SK-N-SH (cell line): Measurements from ENCODE around the gene DDI1. TPM values are rescaled to one million over a fixed set of nuclear protein-coding genes. Genes with fewer than 3 reads are reported as not detected.

Source experiments
- CTCF ChIA-PET: fragments of 300-600, 350-600 bp; formaldehyde crosslinking; extraction: SDS; loops from one replicate; lab custom pipeline; 2021; lab: Yijun Ruan, JAX
- POLR2A ChIA-PET: fragments of 350-600 bp; sonication (Branson Sonifier 250); formaldehyde crosslinking; extraction: SDS; loops from one replicate; lab custom pipeline; 2020; ENCODE audit warnings: antibody characterized with exemption, inconsistent platforms; lab: Yijun Ruan, JAX
- DNase-seq: peaks from one replicate; pipeline ENCODE4 v3.0.0; 2012
- H2AFZ ChIP-seq: fragments of 200-600 bp; sonication (generic); 2 replicates; pipeline ENCODE4 v1.8.1; 2016; ENCODE audit warnings: antibody characterized with exemption, mild to moderate bottlenecking, low read depth
- H3F3A ChIP-seq: fragments of 200-600 bp; sonication (generic); replicated peaks from 2 replicates; pipeline ENCODE3; 2016; ENCODE audit warnings: antibody characterized with exemption, mild to moderate bottlenecking; ENCODE audit not compliant: insufficient read depth
- H3K27ac ChIP-seq, 2 experiments: fragments of 200-500 bp in 1 of 2; fragments of 200-600 bp in 1 of 2; sonication (Bioruptor generic) in 1 of 2; sonication (generic), shearing (Covaris generic) in 1 of 2; 2 replicates each; pipeline versions ENCODE4 v1.5.1 to v1.6.1; 2014 to 2016; ENCODE audit warnings: low read depth in 2 of 2, inconsistent platforms in 1 of 2, low read length in 1 of 2, mild to moderate bottlenecking in 1 of 2, mixed read lengths in 1 of 2
- H3K27me3 ChIP-seq: fragments of 200-600 bp; sonication (generic), shearing (Covaris generic); 2 replicates; pipeline ENCODE4 v1.6.1; 2016; ENCODE audit warnings: mixed run types; ENCODE audit not compliant: insufficient read depth
- H3K36me3 ChIP-seq, 2 experiments: fragments of 200-500 bp in 1 of 2; fragments of 200-600 bp in 1 of 2; sonication (Bioruptor generic) in 1 of 2; sonication (generic) in 1 of 2; replicated peaks in 1 of 2; 2 replicates each; pipeline versions ENCODE3 to v1.5.1; 2014 to 2016; ENCODE audit warnings: low read length in 1 of 2, mild to moderate bottlenecking in 1 of 2; ENCODE audit not compliant: insufficient read depth in 2 of 2, control insufficient read depth in 1 of 2
- H3K4me1 ChIP-seq, 2 experiments: fragments of 200-500 bp in 1 of 2; fragments of 200-600 bp in 1 of 2; sonication (Bioruptor generic) in 1 of 2; sonication (generic), shearing (Covaris generic) in 1 of 2; 2 replicates each; pipeline versions ENCODE4 v1.5.1 to v1.6.1; 2014 to 2016; ENCODE audit warnings: low read depth in 1 of 2, low read length in 1 of 2, mixed run types in 1 of 2; ENCODE audit not compliant: insufficient read depth in 2 of 2, control insufficient read depth in 1 of 2
- H3K4me2 ChIP-seq: fragments of 200-600 bp; sonication (generic), shearing (Covaris generic); 2 replicates; pipeline ENCODE4 v1.6.1; 2017; ENCODE audit warnings: mixed run types
- H3K4me3 ChIP-seq, 2 experiments: fragments of 200-500 bp in 1 of 2; fragments of 200-600 bp in 1 of 2; sonication (Bioruptor generic) in 1 of 2; sonication (generic), shearing (Covaris generic) in 1 of 2; 2 replicates each; pipeline versions ENCODE4 v1.5.1 to v1.8.1; 2014 to 2016; ENCODE audit warnings: low read depth in 2 of 2, inconsistent platforms in 1 of 2, low read length in 1 of 2, mild to moderate bottlenecking in 1 of 2, mixed read lengths in 1 of 2, moderate library complexity in 1 of 2
- H3K79me2 ChIP-seq: fragments of 200-600 bp; sonication (generic); 2 replicates; pipeline ENCODE4 v1.8.1; 2017; ENCODE audit warnings: mild to moderate bottlenecking; ENCODE audit not compliant: insufficient read depth
- H3K9ac ChIP-seq: fragments of 200-600 bp; sonication (generic); 2 replicates; pipeline ENCODE4 v1.6.1; 2017; ENCODE audit warnings: mixed run types
- H3K9me2 ChIP-seq: fragments of 200-600 bp; sonication (generic); 2 replicates; pipeline ENCODE4 v1.6.1; 2017; ENCODE audit warnings: mixed run types
- H3K9me3 ChIP-seq: fragments of 200-600 bp; sonication (generic); 2 replicates; pipeline ENCODE4 v1.6.1; 2017; ENCODE audit warnings: mixed run types, mild to moderate bottlenecking, moderate library complexity
- H4K20me1 ChIP-seq: fragments of 200-600 bp; sonication (generic); 2 replicates; pipeline ENCODE4 v1.6.1; 2017; ENCODE audit warnings: mild to moderate bottlenecking, mixed run types; ENCODE audit not compliant: insufficient read depth
- CHD2 ChIP-seq: fragments of 150-350 bp; IDR thresholded peaks from 2 replicates; pipeline ENCODE4 v1.6.1; 2018; ENCODE audit warnings: low read length; ENCODE audit not compliant: partially characterized antibody
- ELF1 ChIP-seq: IDR thresholded peaks from 2 replicates; pipeline ENCODE4 v1.4.0; 2012
- FOSL2 ChIP-seq: IDR thresholded peaks from 2 replicates; pipeline ENCODE4 v1.4.0; 2012; ENCODE audit warnings: low read depth, mild to moderate bottlenecking, moderate library complexity, borderline replicate concordance
- GABPA ChIP-seq: IDR thresholded peaks from 2 replicates; pipeline ENCODE4 v1.4.0; 2012; ENCODE audit warnings: low read depth, mild to moderate bottlenecking
- GATA2 ChIP-seq: sonication (generic); formaldehyde crosslinking; IDR thresholded peaks from 2 replicates; pipeline ENCODE4 v1.5.0; 2020; ENCODE audit warnings: mild to moderate bottlenecking, missing genetic modification reagents
- NFIC ChIP-seq: IDR thresholded peaks from 2 replicates; pipeline ENCODE4 v1.4.0; 2012; ENCODE audit warnings: borderline replicate concordance
- NRF1 ChIP-seq: IDR thresholded peaks from 2 replicates; pipeline ENCODE4 v1.6.1; 2012; ENCODE audit warnings: low read depth, mild to moderate bottlenecking, low read length
- POLR2AphosphoS5 ChIP-seq: IDR thresholded peaks from 2 replicates; pipeline ENCODE4 v1.6.1; 2012; ENCODE audit warnings: low read depth, low read length
- RAD21 ChIP-seq: IDR thresholded peaks from 2 replicates; pipeline ENCODE4 v1.6.1; 2012; ENCODE audit warnings: mild to moderate bottlenecking, low read length
- RCOR1 ChIP-seq: fragments of 150-350 bp; IDR thresholded peaks from 2 replicates; pipeline ENCODE4 v1.6.1; 2017; ENCODE audit warnings: antibody characterized with exemption, low read length
- RFX5 ChIP-seq: IDR thresholded peaks from 2 replicates; pipeline ENCODE4 v1.6.1; 2012; ENCODE audit warnings: mild to moderate bottlenecking, improper control_type of control experiment, low read length
- RXRA ChIP-seq: IDR thresholded peaks from 2 replicates; pipeline ENCODE4 v1.4.0; 2012; ENCODE audit warnings: low read depth, mild to moderate bottlenecking, borderline replicate concordance
- SMC3 ChIP-seq: IDR thresholded peaks from 2 replicates; pipeline ENCODE4 v1.6.1; 2012; ENCODE audit warnings: low read depth, low read length, improper control_type of control experiment
- TAF1 ChIP-seq: IDR thresholded peaks from 2 replicates; pipeline ENCODE4 v1.6.1; 2012; ENCODE audit warnings: low read depth, mild to moderate bottlenecking, low read length, moderate library complexity, borderline replicate concordance
- TEAD4 ChIP-seq: IDR thresholded peaks from 2 replicates; pipeline ENCODE4 v1.4.0; 2012; ENCODE audit warnings: mild to moderate bottlenecking, borderline replicate concordance; ENCODE audit not compliant: insufficient read depth
- YY1 ChIP-seq: IDR thresholded peaks from 2 replicates; pipeline ENCODE4 v1.4.0; 2012; ENCODE audit warnings: low read depth, mild to moderate bottlenecking
- WGBS: methylation state at CpG from one replicate; pipeline ENCODE4 v1.1.6; 2017; ENCODE audit warnings: low lambda C conversion rate; 5-methylcytosine and 5-hydroxymethylcytosine counted together
- polyA plus RNA-seq, 3 experiments: library from polyadenylated mRNA; depleted of rRNA; stranded (reverse); fragments of >200 nt; gene quantifications; 2 replicates each; pipeline ENCODE4 v1.2.3, GENCODE V29; 2012
- TF ChIP-seq, protein P1 (sequence below): IDR thresholded peaks from 2 replicates; pipeline ENCODE4 v1.6.1; 2012; ENCODE audit warnings: mild to moderate bottlenecking, low read depth, low read length, moderate library complexity
- TF ChIP-seq, protein P2 (sequence below): fragments of 200-600 bp; sonication (generic); IDR thresholded peaks from 2 replicates; pipeline ENCODE4 v1.6.1; 2017; ENCODE audit warnings: antibody characterized with exemption, mild to moderate bottlenecking, moderate library complexity
- TF ChIP-seq, protein P3 (sequence below): IDR thresholded peaks from 2 replicates; pipeline ENCODE4 v1.4.0; 2012; ENCODE audit warnings: low read depth, borderline replicate concordance
- TF ChIP-seq, protein P4 (sequence below): IDR thresholded peaks from 2 replicates; pipeline ENCODE4 v1.4.0; 2012; ENCODE audit warnings: low read depth, borderline replicate concordance

Gene DDI1
- polyA plus RNA-seq, 1 of the 3 experiments (the other 2 are of a cell fraction), result not detected

DNA sequence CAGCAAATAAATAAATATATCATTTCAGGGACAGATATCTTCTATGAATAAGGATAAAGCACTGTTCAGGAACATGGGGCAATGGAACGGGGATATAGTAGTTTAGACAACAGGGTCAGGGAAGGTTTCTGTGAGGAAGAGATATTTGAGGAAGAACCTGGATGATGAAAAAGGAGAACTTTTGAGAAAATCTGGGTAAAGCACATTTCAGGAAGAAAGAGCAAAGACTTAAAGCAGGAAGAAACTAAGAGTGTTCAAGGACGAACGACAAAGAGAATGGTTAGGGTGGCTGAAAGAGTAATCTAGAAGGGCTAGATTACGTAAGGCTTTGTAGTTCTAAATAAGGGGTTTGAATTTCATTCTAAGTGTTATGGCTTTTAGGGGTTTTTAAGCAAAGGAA is 12.7 kb downstream of the DDI1 start:
- Histone ChIP-seq H3K27me3 (no peaks in the 10 kb centered on the region), H3K4me3 (no peak overlapping the region), H2AFZ (no peak overlapping the region), H3K4me1 (no peaks in the 10 kb centered on the region), H3K79me2 (no peaks in the 10 kb centered on the region), H3K9ac (no peak overlapping the region), H3K27ac (no peak overlapping the region), H3F3A (no peaks in the 10 kb centered on the region), H3K4me2 (no peak overlapping the region), H3K9me3 (no peaks in the 10 kb centered on the region), H3K36me3 (no peaks in the 10 kb centered on the region)
- POLR2A ChIA-PET, result no interaction called here
- DNase-seq, result no peak
- WGBS, result 96% methylated on average over 4 of the region's 4 CpGs
- no peak for TF ChIP-seq RXRA
- TF ChIP-seq RFX5, result no peak
- no peak for TF ChIP-seq TEAD4
- no peak for TF ChIP-seq SMC3
- no peak for TF ChIP-seq YY1
- TF ChIP-seq GABPA, result no peak
- no peak for TF ChIP-seq TAF1
- no peak for TF ChIP-seq NRF1
- no peak for TF ChIP-seq POLR2AphosphoS5
- TF ChIP-seq, protein P1, sequence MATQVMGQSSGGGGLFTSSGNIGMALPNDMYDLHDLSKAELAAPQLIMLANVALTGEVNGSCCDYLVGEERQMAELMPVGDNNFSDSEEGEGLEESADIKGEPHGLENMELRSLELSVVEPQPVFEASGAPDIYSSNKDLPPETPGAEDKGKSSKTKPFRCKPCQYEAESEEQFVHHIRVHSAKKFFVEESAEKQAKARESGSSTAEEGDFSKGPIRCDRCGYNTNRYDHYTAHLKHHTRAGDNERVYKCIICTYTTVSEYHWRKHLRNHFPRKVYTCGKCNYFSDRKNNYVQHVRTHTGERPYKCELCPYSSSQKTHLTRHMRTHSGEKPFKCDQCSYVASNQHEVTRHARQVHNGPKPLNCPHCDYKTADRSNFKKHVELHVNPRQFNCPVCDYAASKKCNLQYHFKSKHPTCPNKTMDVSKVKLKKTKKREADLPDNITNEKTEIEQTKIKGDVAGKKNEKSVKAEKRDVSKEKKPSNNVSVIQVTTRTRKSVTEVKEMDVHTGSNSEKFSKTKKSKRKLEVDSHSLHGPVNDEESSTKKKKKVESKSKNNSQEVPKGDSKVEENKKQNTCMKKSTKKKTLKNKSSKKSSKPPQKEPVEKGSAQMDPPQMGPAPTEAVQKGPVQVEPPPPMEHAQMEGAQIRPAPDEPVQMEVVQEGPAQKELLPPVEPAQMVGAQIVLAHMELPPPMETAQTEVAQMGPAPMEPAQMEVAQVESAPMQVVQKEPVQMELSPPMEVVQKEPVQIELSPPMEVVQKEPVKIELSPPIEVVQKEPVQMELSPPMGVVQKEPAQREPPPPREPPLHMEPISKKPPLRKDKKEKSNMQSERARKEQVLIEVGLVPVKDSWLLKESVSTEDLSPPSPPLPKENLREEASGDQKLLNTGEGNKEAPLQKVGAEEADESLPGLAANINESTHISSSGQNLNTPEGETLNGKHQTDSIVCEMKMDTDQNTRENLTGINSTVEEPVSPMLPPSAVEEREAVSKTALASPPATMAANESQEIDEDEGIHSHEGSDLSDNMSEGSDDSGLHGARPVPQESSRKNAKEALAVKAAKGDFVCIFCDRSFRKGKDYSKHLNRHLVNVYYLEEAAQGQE, result no peak
- TF ChIP-seq RAD21, result no peak
- TF ChIP-seq FOSL2, result no peak
- TF ChIP-seq, protein P2, sequence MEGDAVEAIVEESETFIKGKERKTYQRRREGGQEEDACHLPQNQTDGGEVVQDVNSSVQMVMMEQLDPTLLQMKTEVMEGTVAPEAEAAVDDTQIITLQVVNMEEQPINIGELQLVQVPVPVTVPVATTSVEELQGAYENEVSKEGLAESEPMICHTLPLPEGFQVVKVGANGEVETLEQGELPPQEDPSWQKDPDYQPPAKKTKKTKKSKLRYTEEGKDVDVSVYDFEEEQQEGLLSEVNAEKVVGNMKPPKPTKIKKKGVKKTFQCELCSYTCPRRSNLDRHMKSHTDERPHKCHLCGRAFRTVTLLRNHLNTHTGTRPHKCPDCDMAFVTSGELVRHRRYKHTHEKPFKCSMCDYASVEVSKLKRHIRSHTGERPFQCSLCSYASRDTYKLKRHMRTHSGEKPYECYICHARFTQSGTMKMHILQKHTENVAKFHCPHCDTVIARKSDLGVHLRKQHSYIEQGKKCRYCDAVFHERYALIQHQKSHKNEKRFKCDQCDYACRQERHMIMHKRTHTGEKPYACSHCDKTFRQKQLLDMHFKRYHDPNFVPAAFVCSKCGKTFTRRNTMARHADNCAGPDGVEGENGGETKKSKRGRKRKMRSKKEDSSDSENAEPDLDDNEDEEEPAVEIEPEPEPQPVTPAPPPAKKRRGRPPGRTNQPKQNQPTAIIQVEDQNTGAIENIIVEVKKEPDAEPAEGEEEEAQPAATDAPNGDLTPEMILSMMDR, result no peak
- TF ChIP-seq, all 33 proteins: peak for 0
- H3K9me2 ChIP-seq, result no peaks in the 10 kb centered on the region
- CTCF ChIA-PET, result no interaction called here
- H4K20me1 ChIP-seq, result no peaks in the 10 kb centered on the region

DNA sequence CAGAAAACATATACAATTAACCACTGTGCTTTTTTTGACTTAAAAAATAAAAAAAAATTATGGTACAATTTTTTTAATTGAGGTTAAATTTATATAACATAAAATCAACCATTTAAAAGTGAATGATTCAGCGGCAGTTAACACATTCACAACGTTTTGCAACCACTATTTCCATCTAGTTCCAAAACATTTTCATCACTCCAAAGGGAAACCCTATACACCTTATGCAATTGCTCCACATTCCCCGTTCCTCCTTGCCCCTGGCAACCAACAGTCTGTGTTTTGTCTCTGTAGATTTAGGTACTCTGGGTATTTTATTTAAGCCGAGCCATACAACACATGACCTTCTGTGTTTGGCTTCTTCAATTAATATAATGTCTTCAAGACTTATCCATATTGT is 15.3 kb downstream of the DDI1 start:
- Histone ChIP-seq H2AFZ (no peak overlapping the region), H3K27ac (no peak overlapping the region), H3K4me1 (no peaks in the 10 kb centered on the region), H3K36me3 (no peaks in the 10 kb centered on the region), H3K79me2 (no peaks in the 10 kb centered on the region), H3F3A (no peaks in the 10 kb centered on the region), H3K4me2 (no peak overlapping the region), H3K9me3 (no peaks in the 10 kb centered on the region), H4K20me1 (no peaks in the 10 kb centered on the region), H3K4me3 (no peak overlapping the region), H3K27me3 (no peaks in the 10 kb centered on the region), H3K9ac (no peak overlapping the region), H3K9me2 (no peaks in the 10 kb centered on the region)
- WGBS, result 82% methylated on average over 4 of the region's 4 CpGs
- POLR2A ChIA-PET, result no interaction called here
- no peak for DNase-seq
- CTCF ChIA-PET, result no interaction called here
- TF ChIP-seq CHD2 (no peak), ELF1 (no peak), NFIC (no peak), RCOR1 (no peak), POLR2AphosphoS5 (no peak), GATA2 (CRISPR knock-in tag) (no peak)
- TF ChIP-seq, protein P3, sequence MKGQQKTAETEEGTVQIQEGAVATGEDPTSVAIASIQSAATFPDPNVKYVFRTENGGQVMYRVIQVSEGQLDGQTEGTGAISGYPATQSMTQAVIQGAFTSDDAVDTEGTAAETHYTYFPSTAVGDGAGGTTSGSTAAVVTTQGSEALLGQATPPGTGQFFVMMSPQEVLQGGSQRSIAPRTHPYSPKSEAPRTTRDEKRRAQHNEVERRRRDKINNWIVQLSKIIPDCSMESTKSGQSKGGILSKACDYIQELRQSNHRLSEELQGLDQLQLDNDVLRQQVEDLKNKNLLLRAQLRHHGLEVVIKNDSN, result no peak
- TF ChIP-seq, protein P4, sequence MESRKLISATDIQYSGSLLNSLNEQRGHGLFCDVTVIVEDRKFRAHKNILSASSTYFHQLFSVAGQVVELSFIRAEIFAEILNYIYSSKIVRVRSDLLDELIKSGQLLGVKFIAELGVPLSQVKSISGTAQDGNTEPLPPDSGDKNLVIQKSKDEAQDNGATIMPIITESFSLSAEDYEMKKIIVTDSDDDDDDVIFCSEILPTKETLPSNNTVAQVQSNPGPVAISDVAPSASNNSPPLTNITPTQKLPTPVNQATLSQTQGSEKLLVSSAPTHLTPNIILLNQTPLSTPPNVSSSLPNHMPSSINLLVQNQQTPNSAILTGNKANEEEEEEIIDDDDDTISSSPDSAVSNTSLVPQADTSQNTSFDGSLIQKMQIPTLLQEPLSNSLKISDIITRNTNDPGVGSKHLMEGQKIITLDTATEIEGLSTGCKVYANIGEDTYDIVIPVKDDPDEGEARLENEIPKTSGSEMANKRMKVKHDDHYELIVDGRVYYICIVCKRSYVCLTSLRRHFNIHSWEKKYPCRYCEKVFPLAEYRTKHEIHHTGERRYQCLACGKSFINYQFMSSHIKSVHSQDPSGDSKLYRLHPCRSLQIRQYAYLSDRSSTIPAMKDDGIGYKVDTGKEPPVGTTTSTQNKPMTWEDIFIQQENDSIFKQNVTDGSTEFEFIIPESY, result no peak
- TF ChIP-seq, protein P2, result no peak
